HepG2 (cell line): Measurements from ENCODE around the gene ZNF777. TPM values are rescaled to one million over a fixed set of nuclear protein-coding genes. Genes with fewer than 3 reads are reported as not detected.

Experiments used
- AGO1 ChIP-seq: fragments of 200-400 bp; formaldehyde crosslinking; IDR thresholded peaks from 2 replicates; pipeline ENCODE4 v1.6.1; 2017; ENCODE audit warnings: mild to moderate bottlenecking, low read depth, low read length, moderate library complexity; ENCODE audit not compliant: poor library complexity, severe bottlenecking
- HOXA3 ChIP-seq: sonication (generic); formaldehyde crosslinking; IDR thresholded peaks from 2 replicates; pipeline ENCODE4 v1.5.0; 2020; ENCODE audit warnings: missing genetic modification reagents
- KLF12 ChIP-seq: sonication (generic); formaldehyde crosslinking; IDR thresholded peaks from 2 replicates; pipeline ENCODE4 v1.4.0; 2020; ENCODE audit warnings: missing genetic modification reagents, borderline replicate concordance
- MTA1 ChIP-seq: sonication (generic); formaldehyde crosslinking; IDR thresholded peaks from 2 replicates; pipeline ENCODE4 v1.4.0; 2020; ENCODE audit warnings: missing genetic modification reagents, mild to moderate bottlenecking, borderline replicate concordance
- MTF2 ChIP-seq: sonication (generic); formaldehyde crosslinking; IDR thresholded peaks from 2 replicates; pipeline ENCODE4 v1.5.0; 2020; ENCODE audit warnings: missing genetic modification reagents, borderline replicate concordance
- NR1H2 ChIP-seq: sonication (generic); formaldehyde crosslinking; IDR thresholded peaks from 2 replicates; pipeline ENCODE4 v1.8.1; 2022; ENCODE audit warnings: low read depth, missing genetic modification reagents, borderline replicate concordance
- PITX1 ChIP-seq: sonication (generic); formaldehyde crosslinking; IDR thresholded peaks from 2 replicates; pipeline ENCODE4 v1.5.1; 2020; ENCODE audit warnings: mild to moderate bottlenecking, missing genetic modification reagents
- SATB2 ChIP-seq: sonication (generic); formaldehyde crosslinking; IDR thresholded peaks from 2 replicates; pipeline ENCODE4 v1.5.0; 2020; ENCODE audit warnings: missing genetic modification reagents
- SMAD3 ChIP-seq: sonication (generic); formaldehyde crosslinking; IDR thresholded peaks from 2 replicates; pipeline ENCODE4 v1.4.0; 2020; ENCODE audit warnings: missing genetic modification reagents
- SPEN ChIP-seq: sonication (generic); formaldehyde crosslinking; IDR thresholded peaks from 2 replicates; pipeline ENCODE4 v1.5.1; 2020; ENCODE audit warnings: low read depth, mild to moderate bottlenecking, missing genetic modification reagents
- SRF ChIP-seq: IDR thresholded peaks from 2 replicates; pipeline ENCODE4 v1.6.1; 2011; ENCODE audit warnings: mild to moderate bottlenecking, low read depth, low read length, moderate library complexity
- TBL1XR1 ChIP-seq: fragments of 150-350 bp; IDR thresholded peaks from 2 replicates; pipeline ENCODE4 v1.6.1; 2014; ENCODE audit warnings: borderline replicate concordance, low read length; ENCODE audit not compliant: partially characterized antibody
- ZBTB21 ChIP-seq: sonication (generic); formaldehyde crosslinking; IDR thresholded peaks from 2 replicates; pipeline ENCODE4 v1.4.0; 2020; ENCODE audit warnings: missing genetic modification reagents
- ZNF296 ChIP-seq: sonication (generic); formaldehyde crosslinking; conservative IDR thresholded peaks from 2 replicates; pipeline ENCODE4 v1.5.0; 2020; ENCODE audit warnings: mild to moderate bottlenecking, missing genetic modification reagents
- ZNF460 ChIP-seq: sonication (generic); formaldehyde crosslinking; IDR thresholded peaks from 2 replicates; pipeline ENCODE4 v1.5.1; 2020; ENCODE audit warnings: missing genetic modification reagents, mild to moderate bottlenecking, borderline replicate concordance
- ZNF569 ChIP-seq: sonication (generic); formaldehyde crosslinking; IDR thresholded peaks from 2 replicates; pipeline ENCODE4 v1.5.0; 2020; ENCODE audit warnings: mild to moderate bottlenecking, missing genetic modification reagents, moderate library complexity, borderline replicate concordance
- ZNF670 ChIP-seq: sonication (generic); formaldehyde crosslinking; IDR thresholded peaks from 2 replicates; pipeline ENCODE4 v1.8.0; 2022; ENCODE audit warnings: mild to moderate bottlenecking, missing genetic modification reagents, borderline replicate concordance
- ZSCAN21 ChIP-seq: sonication (generic); formaldehyde crosslinking; IDR thresholded peaks from 2 replicates; pipeline ENCODE4 v1.8.0; 2022; ENCODE audit warnings: mild to moderate bottlenecking, missing genetic modification reagents, moderate library complexity, borderline replicate concordance
- polyA plus RNA-seq, 8 experiments: library from polyadenylated mRNA; depleted of rRNA in 3 of 8; stranded (reverse) in 7 of 8; unstranded in 1 of 8; fragments of >200 nt; fragmentation: Illumina TruSeq in 4 of 8; extraction: Trizol in 4 of 8; gene quantifications; 2 replicates each; pipeline versions ENCODE4 v1.2.1 to v1.2.3, GENCODE V29; 2011 to 2016; ENCODE audit warnings: low read depth in 4 of 8, missing spikeins in 1 of 8, mixed read lengths in 1 of 8; ENCODE audit not compliant: insufficient read depth in 1 of 8
- total RNA-seq, 5 experiments: library from RNA; depleted of rRNA; stranded (reverse); fragments of >200 nt; fragmentation: Illumina TruSeq; extraction: Trizol; gene quantifications; 2 replicates each; pipeline ENCODE4 v1.2.3, GENCODE V29; 2016; ENCODE audit warnings: low read depth in 1 of 5
- TF ChIP-seq, protein P1 (sequence below): sonication (generic); formaldehyde crosslinking; IDR thresholded peaks from 2 replicates; pipeline ENCODE4 v1.4.0; 2020; ENCODE audit warnings: missing genetic modification reagents
- TF ChIP-seq, protein P2 (sequence below): sonication (generic); formaldehyde crosslinking; IDR thresholded peaks from 2 replicates; pipeline ENCODE4 v1.9.0; 2021; ENCODE audit warnings: missing genetic modification reagents, mild to moderate bottlenecking, borderline replicate concordance
- TF ChIP-seq, protein P3 (sequence below): sonication (generic); formaldehyde crosslinking; conservative IDR thresholded peaks from 2 replicates; pipeline ENCODE4 v1.4.0; 2020; ENCODE audit warnings: missing genetic modification reagents
- TF ChIP-seq, protein P4 (sequence below): sonication (generic); formaldehyde crosslinking; IDR thresholded peaks from 2 replicates; pipeline ENCODE4 v1.5.1; 2020; ENCODE audit warnings: missing genetic modification reagents, mild to moderate bottlenecking, borderline replicate concordance

ZNF777 gene
- total and polyA plus RNA-seq, 2 of the 13 experiments (the other 11 are each of a cell fraction or from before 2014, with no cell fraction given): 3.8 to 6.0 TPM

DNA sequence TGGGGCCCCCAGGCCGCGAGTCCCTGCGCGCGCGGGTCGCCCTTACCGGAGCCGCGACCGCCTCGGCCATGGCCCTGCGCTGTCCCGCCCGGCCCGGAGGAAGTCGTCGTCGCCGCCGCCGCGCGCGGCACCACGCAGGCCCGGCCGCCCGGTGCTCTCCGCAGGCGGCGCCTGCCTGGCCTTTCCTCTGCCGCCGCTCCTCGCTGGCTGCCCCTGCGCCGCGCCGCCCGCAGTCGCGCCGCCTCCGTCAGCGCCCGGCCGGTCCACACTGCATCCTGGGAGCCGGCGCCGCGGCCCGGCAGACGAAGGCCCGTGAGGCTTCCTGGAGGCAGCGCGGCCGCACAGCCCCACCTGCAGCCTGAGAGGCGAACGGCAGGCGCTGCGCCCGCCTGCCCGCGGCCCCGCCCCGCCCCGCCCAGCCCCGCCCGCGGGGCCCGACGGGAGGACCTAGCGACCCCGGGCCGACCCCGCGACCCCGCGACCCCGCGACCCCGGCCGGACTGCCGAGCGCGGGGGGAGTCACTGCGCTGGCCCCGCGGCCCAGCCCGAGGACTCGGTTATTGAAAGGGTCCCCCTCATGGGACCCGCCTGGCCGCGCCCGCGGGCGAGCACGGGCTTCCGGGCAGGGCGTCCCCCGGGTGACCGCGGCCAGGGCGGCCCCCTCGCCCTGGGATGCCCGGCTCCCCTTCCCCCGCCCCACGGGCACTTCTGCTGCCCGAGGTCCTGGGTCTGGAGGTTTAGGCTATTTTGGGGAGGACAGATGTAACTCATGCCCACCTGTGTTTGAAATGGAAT is 36.8 kb upstream of the ZNF777 start, which contains the start of gene ZNF746 (continued):
- TF ChIP-seq, protein P1, sequence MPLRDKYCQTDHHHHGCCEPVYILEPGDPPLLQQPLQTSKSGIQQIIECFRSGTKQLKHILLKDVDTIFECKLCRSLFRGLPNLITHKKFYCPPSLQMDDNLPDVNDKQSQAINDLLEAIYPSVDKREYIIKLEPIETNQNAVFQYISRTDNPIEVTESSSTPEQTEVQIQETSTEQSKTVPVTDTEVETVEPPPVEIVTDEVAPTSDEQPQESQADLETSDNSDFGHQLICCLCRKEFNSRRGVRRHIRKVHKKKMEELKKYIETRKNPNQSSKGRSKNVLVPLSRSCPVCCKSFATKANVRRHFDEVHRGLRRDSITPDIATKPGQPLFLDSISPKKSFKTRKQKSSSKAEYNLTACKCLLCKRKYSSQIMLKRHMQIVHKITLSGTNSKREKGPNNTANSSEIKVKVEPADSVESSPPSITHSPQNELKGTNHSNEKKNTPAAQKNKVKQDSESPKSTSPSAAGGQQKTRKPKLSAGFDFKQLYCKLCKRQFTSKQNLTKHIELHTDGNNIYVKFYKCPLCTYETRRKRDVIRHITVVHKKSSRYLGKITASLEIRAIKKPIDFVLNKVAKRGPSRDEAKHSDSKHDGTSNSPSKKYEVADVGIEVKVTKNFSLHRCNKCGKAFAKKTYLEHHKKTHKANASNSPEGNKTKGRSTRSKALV (CRISPR knock-in tag): no peak
- TF ChIP-seq MTF2 (CRISPR knock-in tag) (no peak), TBL1XR1 (no peak), SPEN (CRISPR knock-in tag) (peak; percentile 55; the same call in 1 of the 2 replicates), PITX1 (CRISPR knock-in tag) (no peak), ZNF460 (CRISPR knock-in tag) (no peak), SATB2 (CRISPR knock-in tag) (no peak), SMAD3 (no peak), ZNF296 (no peak), ZNF670 (CRISPR knock-in tag) (no peak), MTA1 (CRISPR knock-in tag) (no peak), HOXA3 (no peak), KLF12 (CRISPR knock-in tag) (no peak), ZBTB21 (CRISPR knock-in tag) (no peak), AGO1 (no peak), ZNF569 (CRISPR knock-in tag) (no peak), NR1H2 (CRISPR knock-in tag) (no peak), ZSCAN21 (CRISPR knock-in tag) (0 out of 2 replicates have a peak, but pooled peaks have one; percentile 46), SRF (no peak)
- TF ChIP-seq, protein P2, sequence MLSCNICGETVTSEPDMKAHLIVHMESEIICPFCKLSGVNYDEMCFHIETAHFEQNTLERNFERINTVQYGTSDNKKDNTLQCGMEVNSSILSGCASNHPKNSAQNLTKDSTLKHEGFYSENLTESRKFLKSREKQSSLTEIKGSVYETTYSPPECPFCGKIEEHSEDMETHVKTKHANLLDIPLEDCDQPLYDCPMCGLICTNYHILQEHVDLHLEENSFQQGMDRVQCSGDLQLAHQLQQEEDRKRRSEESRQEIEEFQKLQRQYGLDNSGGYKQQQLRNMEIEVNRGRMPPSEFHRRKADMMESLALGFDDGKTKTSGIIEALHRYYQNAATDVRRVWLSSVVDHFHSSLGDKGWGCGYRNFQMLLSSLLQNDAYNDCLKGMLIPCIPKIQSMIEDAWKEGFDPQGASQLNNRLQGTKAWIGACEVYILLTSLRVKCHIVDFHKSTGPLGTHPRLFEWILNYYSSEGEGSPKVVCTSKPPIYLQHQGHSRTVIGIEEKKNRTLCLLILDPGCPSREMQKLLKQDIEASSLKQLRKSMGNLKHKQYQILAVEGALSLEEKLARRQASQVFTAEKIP (CRISPR knock-in tag): no peak
- TF ChIP-seq, protein P3, sequence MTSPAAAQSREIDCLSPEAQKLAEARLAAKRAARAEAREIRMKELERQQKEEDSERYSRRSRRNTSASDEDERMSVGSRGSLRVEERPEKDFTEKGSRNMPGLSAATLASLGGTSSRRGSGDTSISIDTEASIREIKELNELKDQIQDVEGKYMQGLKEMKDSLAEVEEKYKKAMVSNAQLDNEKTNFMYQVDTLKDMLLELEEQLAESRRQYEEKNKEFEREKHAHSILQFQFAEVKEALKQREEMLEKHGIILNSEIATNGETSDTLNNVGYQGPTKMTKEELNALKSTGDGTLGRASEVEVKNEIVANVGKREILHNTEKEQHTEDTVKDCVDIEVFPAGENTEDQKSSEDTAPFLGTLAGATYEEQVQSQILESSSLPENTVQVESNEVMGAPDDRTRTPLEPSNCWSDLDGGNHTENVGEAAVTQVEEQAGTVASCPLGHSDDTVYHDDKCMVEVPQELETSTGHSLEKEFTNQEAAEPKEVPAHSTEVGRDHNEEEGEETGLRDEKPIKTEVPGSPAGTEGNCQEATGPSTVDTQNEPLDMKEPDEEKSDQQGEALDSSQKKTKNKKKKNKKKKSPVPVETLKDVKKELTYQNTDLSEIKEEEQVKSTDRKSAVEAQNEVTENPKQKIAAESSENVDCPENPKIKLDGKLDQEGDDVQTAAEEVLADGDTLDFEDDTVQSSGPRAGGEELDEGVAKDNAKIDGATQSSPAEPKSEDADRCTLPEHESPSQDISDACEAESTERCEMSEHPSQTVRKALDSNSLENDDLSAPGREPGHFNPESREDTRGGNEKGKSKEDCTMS (CRISPR knock-in tag): no peak
- TF ChIP-seq, protein P4, sequence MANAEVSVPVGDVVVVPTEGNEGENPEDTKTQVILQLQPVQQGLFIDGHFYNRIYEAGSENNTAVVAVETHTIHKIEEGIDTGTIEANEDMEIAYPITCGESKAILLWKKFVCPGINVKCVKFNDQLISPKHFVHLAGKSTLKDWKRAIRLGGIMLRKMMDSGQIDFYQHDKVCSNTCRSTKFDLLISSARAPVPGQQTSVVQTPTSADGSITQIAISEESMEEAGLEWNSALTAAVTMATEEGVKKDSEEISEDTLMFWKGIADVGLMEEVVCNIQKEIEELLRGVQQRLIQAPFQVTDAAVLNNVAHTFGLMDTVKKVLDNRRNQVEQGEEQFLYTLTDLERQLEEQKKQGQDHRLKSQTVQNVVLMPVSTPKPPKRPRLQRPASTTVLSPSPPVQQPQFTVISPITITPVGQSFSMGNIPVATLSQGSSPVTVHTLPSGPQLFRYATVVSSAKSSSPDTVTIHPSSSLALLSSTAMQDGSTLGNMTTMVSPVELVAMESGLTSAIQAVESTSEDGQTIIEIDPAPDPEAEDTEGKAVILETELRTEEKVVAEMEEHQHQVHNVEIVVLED (CRISPR knock-in tag): no peak
